Gastroesophageal sphincter (tissue), 3 donors: ENCODE measurements around the gene ACVR1B.

Experiments used
- CTCF ChIP-seq, 4 experiments: fragments of 200-600 bp in 2 of 4; fragments of 450-650 bp in 2 of 4; sonication (generic) in 1 of 4; IDR thresholded peaks; one replicate each; pipeline ENCODE4 v1.5.1; 2017 to 2019; ENCODE audit warnings: antibody characterized with exemption in 4 of 4, mild to moderate bottlenecking in 2 of 4, moderate library complexity in 2 of 4
- POLR2A ChIP-seq, 2 donors: fragments of 450-650 bp; IDR thresholded peaks; one replicate each; pipeline ENCODE4 v1.6.1; 2017; ENCODE audit warnings: antibody characterized with exemption in 2 of 2, mild to moderate bottlenecking in 2 of 2, moderate library complexity in 1 of 2
- POLR2AphosphoS5 ChIP-seq: sonication (generic); formaldehyde crosslinking; IDR thresholded peaks from one replicate; pipeline ENCODE4 v1.6.1; 2017; ENCODE audit warnings: antibody characterized with exemption

GRCh38 chr12:51997136-51997535 is 45.6 kb downstream of the ACVR1B start:
- TF ChIP-seq POLR2A (IDR thresholded peaks at IDR 0.05) = no peak
- TF ChIP-seq CTCF (IDR thresholded peaks at IDR 0.05) = no peak
- no peak for TF ChIP-seq POLR2AphosphoS5
